Effector memory CD8-positive, alpha-beta T cell (primary cell): ENCODE results near the gene OR2V2.
"Not testable (repeated sequence)": the region's sequence is repeated elsewhere in the genome, so short reads cannot be mapped to it uniquely, and the experiment has no call there.

ENCODE experiments used
- ATAC-seq: fragments of 150-1000 bp; cut with Tn5 transposase; replicated peaks from 2 replicates; pipeline ENCODE4 v1.10.0; 2021; ENCODE audit warnings: mild to moderate bottlenecking, moderate library complexity
- DNase-seq, 3 experiments: peaks; one replicate each; pipeline ENCODE4 v3.0.0; 2021
- H3K27ac Mint-ChIP-seq, 2 donors: one replicate each; pipeline ENCODE4 v1.8.0; 2022; ENCODE audit warnings: mild to moderate bottlenecking in 2 of 2, mixed read lengths in 2 of 2, moderate library complexity in 2 of 2
- H3K27me3 Mint-ChIP-seq, 2 donors: one replicate each; pipeline ENCODE4 v1.8.0; 2022; ENCODE audit warnings: mixed read lengths in 2 of 2
- H3K36me3 Mint-ChIP-seq: one replicate; pipeline ENCODE4 v1.8.0; 2022; ENCODE audit warnings: mild to moderate bottlenecking, moderate library complexity, mixed read lengths; ENCODE audit not compliant: insufficient read depth
- H3K4me1 Mint-ChIP-seq, 2 donors: one replicate each; pipeline ENCODE4 v1.8.0; 2022; ENCODE audit warnings: low read depth in 2 of 2, mixed read lengths in 2 of 2
- H3K4me3 Mint-ChIP-seq, 2 donors: one replicate each; pipeline ENCODE4 v1.8.0; 2022; ENCODE audit warnings: mild to moderate bottlenecking in 2 of 2, mixed read lengths in 2 of 2, moderate library complexity in 2 of 2
- H3K9me3 Mint-ChIP-seq, 2 donors: one replicate each; pipeline ENCODE4 v1.8.0; 2022; ENCODE audit warnings: mixed read lengths in 2 of 2
- total RNA-seq, 9 experiments: gene quantifications; one replicate each; lab custom pipeline; 2026; lab: John Stamatoyannopoulos, UW

OR2V2 gene
- total RNA-seq = 0 reads per million in 9 experiments

DNA sequence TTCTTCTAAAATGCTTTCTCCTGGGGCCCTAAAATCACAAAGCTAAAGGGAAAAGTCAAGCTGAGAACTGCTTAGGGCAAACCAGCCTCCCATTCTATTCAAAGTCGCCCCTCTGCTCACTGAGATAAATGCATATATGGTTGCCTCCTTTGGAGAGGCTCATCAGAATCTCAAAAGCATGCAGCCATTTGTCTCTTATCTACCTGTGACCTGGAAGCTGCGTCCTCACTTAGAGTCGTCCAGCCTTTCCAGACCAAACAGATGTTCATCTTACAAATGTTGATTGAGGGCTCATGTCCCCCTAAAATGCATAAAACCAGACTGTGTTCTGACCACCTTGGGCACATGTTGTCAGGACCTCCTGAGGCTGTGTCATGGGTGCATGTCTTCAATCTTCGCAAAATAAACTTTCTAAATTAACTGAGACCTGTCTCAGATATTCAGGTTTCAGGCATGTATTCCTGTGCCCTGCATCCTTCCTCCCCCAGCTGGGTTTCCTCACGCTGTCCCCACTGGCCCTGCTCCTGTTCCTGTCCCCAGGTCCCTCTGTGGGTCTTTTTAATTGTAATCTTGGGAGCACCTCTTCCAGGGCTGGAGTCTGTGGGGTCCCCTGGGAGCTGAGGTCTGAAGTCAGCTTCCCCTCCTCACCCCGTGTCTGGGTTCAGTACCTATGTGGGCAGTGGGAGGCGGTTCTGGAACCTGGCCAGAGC, at the start of gene OR2V2:
Gene OR2V2, plus strand, starts transcription at position 660 of the 710 bp plus-strand sequence. CDS start 7,357 bp downstream, outside the sequence.
- H3K27ac Mint-ChIP-seq, H3K4me3 Mint-ChIP-seq, H3K9me3 Mint-ChIP-seq, ATAC-seq, H3K36me3 Mint-ChIP-seq, H3K4me1 Mint-ChIP-seq, DNase-seq: not testable (repeated sequence)
- peaks cover 77 to 81% of the 10 kb centered on the region in 2 donors for H3K27me3 Mint-ChIP-seq

DNA sequence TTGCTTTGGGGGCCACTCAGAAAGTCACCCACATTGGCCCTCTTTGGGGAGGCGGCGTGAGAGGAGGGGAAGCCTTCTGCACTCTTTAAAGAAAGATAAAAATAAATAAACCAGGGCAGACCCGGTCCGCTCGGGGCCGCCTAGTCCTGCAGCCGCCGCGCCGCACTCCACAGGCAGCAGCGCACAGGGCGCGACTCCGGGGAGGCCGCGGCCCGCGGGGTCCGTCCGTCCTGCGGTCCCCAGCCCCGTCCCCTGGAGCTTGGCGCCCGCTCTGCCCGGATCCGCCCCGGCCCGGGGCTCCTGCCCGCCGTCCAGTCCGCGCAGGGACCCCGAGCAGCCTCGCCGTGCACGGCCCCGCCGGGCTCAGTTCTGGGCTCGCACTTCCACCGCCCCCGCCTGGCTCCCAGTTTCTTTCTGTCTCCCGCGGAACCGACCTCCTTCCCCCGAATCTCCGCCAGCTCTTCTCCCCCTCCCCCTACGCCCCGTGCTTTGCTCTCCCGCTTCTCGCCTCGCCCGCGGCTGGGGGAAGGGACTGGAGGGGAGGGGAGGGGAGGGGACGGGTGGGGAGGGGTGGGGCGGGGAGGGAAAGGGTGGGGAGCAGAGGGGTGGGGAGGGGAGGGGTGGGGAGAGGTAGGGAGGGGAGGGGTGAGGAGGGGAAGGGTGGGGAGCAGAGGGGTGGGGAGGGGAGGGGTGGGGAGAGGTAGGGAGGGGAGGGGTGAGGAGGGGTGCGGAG, 49.5 kb upstream of the OR2V2 start:
- not testable (repeated sequence) for H3K36me3 Mint-ChIP-seq, H3K9me3 Mint-ChIP-seq, H3K27ac Mint-ChIP-seq, DNase-seq, H3K4me1 Mint-ChIP-seq, ATAC-seq, H3K4me3 Mint-ChIP-seq
- peaks cover 27 to 45% of the 10 kb centered on the region in 2 donors for H3K27me3 Mint-ChIP-seq

DNA sequence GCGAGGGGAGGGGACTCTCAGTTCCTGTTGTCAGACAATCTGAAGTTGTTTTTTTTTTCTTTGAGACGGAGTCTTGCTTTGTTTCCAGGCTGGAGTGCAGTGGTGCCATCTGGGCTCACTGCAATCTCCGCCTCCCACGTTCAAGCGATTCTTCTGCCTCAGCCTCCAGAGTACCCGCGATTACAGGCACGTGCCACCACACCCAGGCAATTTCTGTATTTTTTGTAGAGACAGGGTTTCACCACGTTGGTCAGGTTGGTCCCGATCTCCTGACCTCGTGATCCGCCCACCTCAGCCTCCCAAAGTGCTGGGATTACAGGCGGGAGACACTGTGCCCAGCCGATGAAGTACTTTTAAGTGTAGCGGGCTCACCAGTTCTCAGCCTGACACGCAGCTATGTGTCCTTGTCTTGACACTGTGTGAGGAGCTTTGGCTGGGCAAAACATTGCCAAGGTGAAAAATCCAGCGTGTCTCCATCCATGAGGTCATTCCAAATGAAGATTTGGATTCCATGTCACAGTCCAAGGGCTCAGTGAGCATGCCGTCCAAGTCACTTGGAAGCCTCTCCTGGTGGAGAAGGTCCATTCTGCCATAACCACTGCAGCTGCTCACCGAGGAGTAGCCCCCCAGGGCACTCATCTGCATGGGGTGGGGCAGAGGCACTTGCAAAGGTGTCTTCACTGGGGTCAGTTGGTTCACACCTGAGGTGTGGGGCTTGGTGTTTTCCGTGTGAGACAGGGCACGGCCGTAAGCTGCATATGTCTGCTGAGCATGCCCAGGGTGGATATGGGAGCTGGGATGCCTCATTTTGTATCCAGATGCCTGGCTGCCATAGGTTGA, 48.4 kb upstream of the OR2V2 start:
- DNase-seq (no peak), ATAC-seq (no peak)
- Mint-ChIP-seq H3K4me3 (peak overlapping the region in 1 of 2 donors; percentile 10), H3K27me3 (peaks cover 22 to 40% of the 10 kb centered on the region in 2 donors), H3K27ac (no peak overlapping the region), H3K36me3 (peaks cover 8% of the 10 kb centered on the region), H3K9me3 (no peaks in the 10 kb centered on the region), H3K4me1 (peaks cover under 1 to 7% of the 10 kb centered on the region in 2 donors)

- Mint-ChIP-seq H3K27me3 (peaks cover 26 to 43% of the 10 kb centered on the region in 2 donors), H3K4me1 (peaks cover 4 to 14% of the 10 kb centered on the region in 2 donors), H3K36me3 (peaks cover 8% of the 10 kb centered on the region), H3K9me3 (no peaks in the 10 kb centered on the region), H3K4me3 (peak overlapping the region in 1 of 2 donors; percentile 10), H3K27ac (no peak overlapping the region)
- DNase-seq = no peak
- no peak for ATAC-seq
Observed at GRCh38 chr5:181099602-181100086, 47.7 kb upstream of the OR2V2 start.

- peak overlapping the region in 1 of 2 donors; percentile 38 for H3K4me3 Mint-ChIP-seq
- no peak for DNase-seq
- H3K4me1 Mint-ChIP-seq = peaks cover 4 to 14% of the 10 kb centered on the region in 2 donors
- peaks cover 8% of the 10 kb centered on the region for H3K36me3 Mint-ChIP-seq
- ATAC-seq = no peak
- H3K27ac Mint-ChIP-seq = no peak overlapping the region
- peaks cover 26 to 43% of the 10 kb centered on the region in 2 donors for H3K27me3 Mint-ChIP-seq
- H3K9me3 Mint-ChIP-seq = no peaks in the 10 kb centered on the region
Observed at GRCh38 chr5:181100121-181100875, 47.1 kb upstream of the OR2V2 start.

GRCh38 chr5:181101030-181101641, 46.2 kb upstream of the OR2V2 start:
- Mint-ChIP-seq H3K4me1 (peaks cover 4 to 14% of the 10 kb centered on the region in 2 donors), H3K27me3 (peaks cover 34 to 46% of the 10 kb centered on the region in 2 donors)
- DNase-seq, H3K36me3 Mint-ChIP-seq, ATAC-seq, H3K4me3 Mint-ChIP-seq, H3K9me3 Mint-ChIP-seq, H3K27ac Mint-ChIP-seq: not testable (repeated sequence)

- H3K36me3 Mint-ChIP-seq, H3K27ac Mint-ChIP-seq, ATAC-seq, H3K4me3 Mint-ChIP-seq, DNase-seq, H3K9me3 Mint-ChIP-seq: not testable (repeated sequence)
- H3K27me3 Mint-ChIP-seq = peaks cover 37 to 56% of the 10 kb centered on the region in 2 donors
- peaks cover 4 to 14% of the 10 kb centered on the region in 2 donors for H3K4me1 Mint-ChIP-seq
Observed at GRCh38 chr5:181101930-181102674, 45.3 kb upstream of the OR2V2 start.

GRCh38 chr5:181104259-181104568, 43.2 kb upstream of the OR2V2 start:
- not testable (repeated sequence) for H3K27ac Mint-ChIP-seq
- H3K27me3 Mint-ChIP-seq = peaks cover 57 to 70% of the 10 kb centered on the region in 2 donors

GRCh38 chr5:181104606-181105390, 42.6 kb upstream of the OR2V2 start:
- not testable (repeated sequence) for ATAC-seq, DNase-seq, H3K27ac Mint-ChIP-seq, H3K36me3 Mint-ChIP-seq, H3K9me3 Mint-ChIP-seq
- H3K27me3 Mint-ChIP-seq = peaks cover 57 to 70% of the 10 kb centered on the region in 2 donors
- peak overlapping the region in 1 of 2 donors; percentile 62 for H3K4me3 Mint-ChIP-seq
- H3K4me1 Mint-ChIP-seq = peaks cover 4 to 10% of the 10 kb centered on the region in 2 donors

More at GRCh38 chr5:181104259-181104568, 43.2 kb upstream of the OR2V2 start:
- peak overlapping the region; percentile 58 to 62 for H3K4me3 Mint-ChIP-seq
- not testable (repeated sequence) for DNase-seq, H3K9me3 Mint-ChIP-seq, ATAC-seq, H3K36me3 Mint-ChIP-seq
- peaks cover 4 to 14% of the 10 kb centered on the region in 2 donors for H3K4me1 Mint-ChIP-seq

DNA sequence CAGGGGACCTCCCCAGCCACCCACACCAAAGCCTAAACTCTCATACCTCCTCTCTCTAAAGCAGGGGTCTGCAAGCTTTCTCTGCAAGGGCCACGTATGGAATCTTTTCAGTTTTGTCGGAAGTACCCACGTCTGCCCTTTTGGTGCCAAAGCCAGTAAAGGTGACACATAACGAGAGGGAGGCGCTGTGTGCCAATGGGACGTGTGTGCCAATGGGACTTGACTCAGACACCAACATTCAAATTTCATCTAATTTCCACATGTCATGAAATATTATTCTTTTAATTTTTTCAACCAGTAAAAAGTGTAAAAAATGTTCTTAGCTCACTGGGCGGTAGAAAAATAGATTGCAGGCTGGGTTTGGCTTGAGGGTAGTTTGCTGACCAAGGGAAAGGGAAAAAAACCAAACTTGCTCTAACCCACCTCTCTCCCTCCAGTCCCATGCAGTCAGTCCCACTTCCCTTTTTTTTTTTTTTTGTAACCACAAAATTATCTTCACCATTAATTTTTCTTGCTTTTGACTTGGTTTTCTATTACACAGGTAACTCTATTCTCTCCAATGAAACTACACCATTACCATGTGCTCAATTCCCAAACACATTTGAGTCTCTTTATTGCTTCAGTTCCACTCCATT, 41.9 kb upstream of the OR2V2 start:
- Mint-ChIP-seq H3K4me1 (peaks cover 4 to 7% of the 10 kb centered on the region in 2 donors), H3K27ac (no peak overlapping the region), H3K9me3 (no peaks in the 10 kb centered on the region), H3K36me3 (no peaks in the 10 kb centered on the region), H3K4me3 (no peak overlapping the region), H3K27me3 (peaks cover 57 to 70% of the 10 kb centered on the region in 2 donors)
- no peak for DNase-seq
- no peak for ATAC-seq

- Mint-ChIP-seq H3K4me1 (peaks cover 4 to 7% of the 10 kb centered on the region in 2 donors), H3K9me3 (no peaks in the 10 kb centered on the region), H3K4me3 (no peak overlapping the region), H3K27ac (no peak overlapping the region), H3K27me3 (peaks cover 77 to 92% of the 10 kb centered on the region in 2 donors), H3K36me3 (no peaks in the 10 kb centered on the region)
- DNase-seq = no peak
- no peak for ATAC-seq
Observed at GRCh38 chr5:181107699-181108098, 39.7 kb upstream of the OR2V2 start.
